CD4-positive, CD25-positive, alpha-beta regulatory T cell (primary cell): ENCODE data around the gene MROH7. TPM values are rescaled to one million over a fixed set of nuclear protein-coding genes. Genes with fewer than 3 reads are reported as not detected.

ENCODE experiments used
- ATAC-seq, 2 donors: fragments of 150-1000 bp; cut with Tn5 transposase; one replicate each; pipeline ENCODE4 v1.10.0; 2021; ENCODE audit warnings: low read depth in 2 of 2, moderate number of reproducible peaks in 2 of 2, moderate library complexity in 1 of 2
- DNase-seq, 3 donors: peaks; one replicate each; pipeline versions ENCODE4 v3.0.0 to v3.0.0-alpha.2; 2012 to 2022; ENCODE audit warnings: mixed read lengths in 1 of 3
- H3K27ac ChIP-seq: one replicate; pipeline ENCODE4 v1.7.0; 2013; ENCODE audit warnings: mild to moderate bottlenecking, low read length; ENCODE audit not compliant: insufficient read depth, poor library complexity, severe bottlenecking
- H3K27me3 ChIP-seq: one replicate; pipeline ENCODE4 v1.7.0; 2013; ENCODE audit warnings: low read length; ENCODE audit not compliant: control insufficient read depth, insufficient read depth
- H3K36me3 ChIP-seq: one replicate; pipeline ENCODE4 v1.7.0; 2013; ENCODE audit warnings: mild to moderate bottlenecking, low read length, moderate library complexity; ENCODE audit not compliant: control insufficient read depth, insufficient read depth
- H3K4me1 ChIP-seq: 2 replicates; pipeline ENCODE4 v1.7.0; 2013; ENCODE audit warnings: mild to moderate bottlenecking, low read length; ENCODE audit not compliant: insufficient read depth, control insufficient read depth, poor library complexity, severe bottlenecking
- H3K4me3 ChIP-seq: one replicate; pipeline ENCODE4 v1.7.0; 2013; ENCODE audit warnings: low read depth, mild to moderate bottlenecking, low read length, moderate library complexity
- H3K9me3 ChIP-seq, 2 experiments: 1 replicate in 1 of 2; 2 replicates in 1 of 2; pipeline ENCODE4 v1.7.0; 2013; ENCODE audit warnings: low read length in 2 of 2, mild to moderate bottlenecking in 1 of 2, moderate library complexity in 1 of 2; ENCODE audit not compliant: control insufficient read depth in 2 of 2
- H3K27ac Mint-ChIP-seq, 3 donors: one replicate each; pipeline ENCODE4 v1.8.0; 2020 to 2022; ENCODE audit warnings: mild to moderate bottlenecking in 3 of 3, mixed read lengths in 3 of 3, moderate library complexity in 2 of 3
- H3K27me3 Mint-ChIP-seq: one replicate; pipeline ENCODE4 v1.8.0; 2022; ENCODE audit warnings: mild to moderate bottlenecking, mixed read lengths
- H3K36me3 Mint-ChIP-seq: one replicate; pipeline ENCODE4 v1.8.0; 2020; ENCODE audit warnings: mixed read lengths
- H3K4me1 Mint-ChIP-seq, 4 donors: one replicate each; pipeline ENCODE4 v1.8.0; 2020 to 2022; ENCODE audit warnings: mixed read lengths in 4 of 4, mild to moderate bottlenecking in 1 of 4
- H3K4me3 Mint-ChIP-seq, 4 donors: one replicate each; pipeline ENCODE4 v1.8.0; 2020 to 2022; ENCODE audit warnings: mild to moderate bottlenecking in 4 of 4, mixed read lengths in 4 of 4, moderate library complexity in 3 of 4
- H3K9me3 Mint-ChIP-seq, 7 donors: one replicate each; pipeline ENCODE4 v1.8.0; 2020 to 2022; ENCODE audit warnings: mixed read lengths in 7 of 7, mild to moderate bottlenecking in 3 of 7, moderate library complexity in 2 of 7
- polyA plus RNA-seq, 4 donors: library from polyadenylated mRNA; unstranded; fragments of 300-500 nt; fragmentation: Illumina TruSeq; gene quantifications; one replicate each; pipeline ENCODE4 v1.2.3, GENCODE V29; 2021
- total RNA-seq: library from RNA; stranded (reverse); gene quantifications from one replicate; pipeline ENCODE4 v1.2.3, GENCODE V29; 2022

The MROH7 gene
- total and polyA plus RNA-seq, 5 donors from 2014 or later: not detected

DNA sequence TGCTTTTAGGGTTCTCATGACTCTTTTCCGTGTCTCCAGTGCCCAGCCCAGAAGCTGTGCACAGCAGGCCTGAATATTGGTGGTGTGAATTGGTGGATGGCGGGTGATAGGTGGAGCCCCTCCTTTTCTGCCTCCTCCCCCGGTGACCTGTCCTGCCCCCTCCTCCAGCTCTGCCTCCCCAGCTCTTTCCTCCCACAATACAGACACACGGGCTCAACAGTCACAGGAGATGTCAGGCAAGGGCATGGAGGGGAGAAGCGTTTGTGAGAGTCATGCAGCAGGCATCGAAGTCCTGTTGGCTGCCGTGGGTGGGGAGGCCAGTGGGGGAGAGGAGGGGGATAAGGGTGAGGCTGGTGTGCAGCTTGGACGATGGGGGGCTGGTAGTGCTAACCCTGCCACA is 56.8 kb downstream of the MROH7 start:
- H3K4me1 ChIP-seq: no peaks in the 10 kb centered on the region
- Mint-ChIP-seq H3K36me3 (no peaks in the 10 kb centered on the region), H3K27ac (no peak overlapping the region), H3K27me3 (peaks cover 5% of the 10 kb centered on the region), H3K4me1 (no peaks in the 10 kb centered on the region), H3K4me3 (no peak overlapping the region), H3K9me3 (no peaks in the 10 kb centered on the region)
- H3K27ac ChIP-seq: no peak overlapping the region
- H3K9me3 ChIP-seq: no peaks in the 10 kb centered on the region
- no peaks in the 10 kb centered on the region for H3K27me3 ChIP-seq
- no peak overlapping the region for H3K4me3 ChIP-seq
- H3K36me3 ChIP-seq: no peaks in the 10 kb centered on the region
- DNase-seq: no peak
- no peak for ATAC-seq

DNA sequence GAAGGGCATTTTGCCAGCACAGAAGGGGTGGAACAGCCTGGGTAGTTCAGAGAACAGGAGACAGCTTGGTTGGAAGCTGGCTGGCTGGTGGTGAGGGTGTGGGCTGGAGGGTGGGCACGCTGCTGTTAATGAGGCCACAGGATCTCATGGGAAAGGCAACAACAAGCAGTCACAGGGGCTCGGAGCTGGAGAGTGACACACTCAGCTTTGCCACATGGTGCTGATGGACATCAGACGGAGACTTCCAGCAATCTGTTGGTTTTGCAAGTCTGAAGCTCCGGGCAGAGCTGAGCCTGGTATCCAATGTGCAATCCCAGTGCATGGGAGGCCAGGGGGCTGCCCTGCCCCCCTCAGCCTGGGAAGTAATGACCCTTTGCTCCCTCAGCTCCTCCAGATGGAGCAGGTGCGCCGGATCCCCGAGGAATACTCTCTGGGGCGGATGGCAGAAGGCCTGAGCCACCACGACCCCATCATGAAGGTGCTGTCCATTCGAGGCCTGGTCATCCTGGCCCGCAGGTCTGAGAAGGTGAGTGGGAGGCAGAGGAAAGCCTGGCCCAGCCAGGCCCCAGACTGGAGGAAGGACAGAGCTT is 58.4 kb downstream of the MROH7 start:
- H3K4me1 ChIP-seq: no peaks in the 10 kb centered on the region
- no peak overlapping the region for H3K4me3 ChIP-seq
- DNase-seq (no peak), ATAC-seq (no peak)
- Mint-ChIP-seq H3K4me3 (no peak overlapping the region), H3K9me3 (no peaks in the 10 kb centered on the region), H3K4me1 (no peaks in the 10 kb centered on the region), H3K27ac (no peak overlapping the region), H3K27me3 (peaks cover 8% of the 10 kb centered on the region), H3K36me3 (no peaks in the 10 kb centered on the region)
- no peaks in the 10 kb centered on the region for H3K27me3 ChIP-seq
- H3K36me3 ChIP-seq: no peaks in the 10 kb centered on the region
- no peak overlapping the region for H3K27ac ChIP-seq
- no peaks in the 10 kb centered on the region for H3K9me3 ChIP-seq

DNA sequence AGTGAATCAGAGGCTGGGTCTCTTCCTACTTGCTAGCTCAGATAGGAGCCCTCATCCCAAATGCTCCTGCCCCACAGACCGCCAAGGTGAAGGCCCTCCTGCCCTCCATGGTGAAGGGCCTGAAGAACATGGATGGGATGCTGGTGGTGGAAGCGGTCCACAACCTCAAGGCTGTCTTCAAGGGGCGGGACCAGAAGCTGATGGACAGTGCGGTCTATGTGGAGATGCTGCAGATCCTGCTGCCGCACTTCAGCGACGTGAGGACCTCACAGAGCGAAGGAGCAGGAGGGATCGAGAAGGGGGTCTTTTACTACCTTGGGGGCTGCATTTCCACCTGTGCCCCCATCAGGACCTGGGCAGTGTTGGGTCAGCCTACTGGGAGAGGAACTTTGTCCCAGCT is 59.5 kb downstream of the MROH7 start:
- no peaks in the 10 kb centered on the region for H3K9me3 ChIP-seq
- H3K36me3 ChIP-seq: no peaks in the 10 kb centered on the region
- H3K27ac Mint-ChIP-seq: no peak overlapping the region
- no peaks in the 10 kb centered on the region for H3K9me3 Mint-ChIP-seq
- peaks cover 7% of the 10 kb centered on the region for H3K27me3 Mint-ChIP-seq
- H3K27ac ChIP-seq: no peak overlapping the region
- DNase-seq (no peak), ATAC-seq (no peak)
- H3K27me3 ChIP-seq: no peaks in the 10 kb centered on the region
- H3K4me3 ChIP-seq: no peak overlapping the region
- no peaks in the 10 kb centered on the region for H3K36me3 Mint-ChIP-seq
- H3K4me1 ChIP-seq: no peaks in the 10 kb centered on the region
- no peaks in the 10 kb centered on the region for H3K4me1 Mint-ChIP-seq
- H3K4me3 Mint-ChIP-seq: no peak overlapping the region

- Mint-ChIP-seq H3K27ac (peak overlapping the region in 1 of 3 donors; percentile 63), H3K9me3 (no peaks in the 10 kb centered on the region), H3K4me1 (no peaks in the 10 kb centered on the region), H3K27me3 (peaks cover 4% of the 10 kb centered on the region), H3K4me3 (no peak overlapping the region), H3K36me3 (no peaks in the 10 kb centered on the region)
- Histone ChIP-seq H3K27me3 (no peaks in the 10 kb centered on the region), H3K36me3 (no peaks in the 10 kb centered on the region), H3K27ac (no peak overlapping the region), H3K4me3 (no peak overlapping the region), H3K4me1 (no peaks in the 10 kb centered on the region), H3K9me3 (no peaks in the 10 kb centered on the region)
- DNase-seq: no peak
- ATAC-seq: no peak
Measured at GRCh38 chr1:54701996-54702395, 60.4 kb downstream of the MROH7 start.

- Mint-ChIP-seq H3K4me1 (no peaks in the 10 kb centered on the region), H3K27ac (no peak overlapping the region), H3K36me3 (no peaks in the 10 kb centered on the region), H3K4me3 (no peak overlapping the region), H3K9me3 (no peaks in the 10 kb centered on the region), H3K27me3 (peaks cover 4% of the 10 kb centered on the region)
- Histone ChIP-seq H3K4me3 (no peak overlapping the region), H3K27me3 (no peaks in the 10 kb centered on the region), H3K9me3 (no peaks in the 10 kb centered on the region), H3K4me1 (no peaks in the 10 kb centered on the region), H3K27ac (no peak overlapping the region), H3K36me3 (no peaks in the 10 kb centered on the region)
- DNase-seq: no peak
- ATAC-seq: no peak
Measured at GRCh38 chr1:54703471-54703870, 61.9 kb downstream of the MROH7 start.

DNA sequence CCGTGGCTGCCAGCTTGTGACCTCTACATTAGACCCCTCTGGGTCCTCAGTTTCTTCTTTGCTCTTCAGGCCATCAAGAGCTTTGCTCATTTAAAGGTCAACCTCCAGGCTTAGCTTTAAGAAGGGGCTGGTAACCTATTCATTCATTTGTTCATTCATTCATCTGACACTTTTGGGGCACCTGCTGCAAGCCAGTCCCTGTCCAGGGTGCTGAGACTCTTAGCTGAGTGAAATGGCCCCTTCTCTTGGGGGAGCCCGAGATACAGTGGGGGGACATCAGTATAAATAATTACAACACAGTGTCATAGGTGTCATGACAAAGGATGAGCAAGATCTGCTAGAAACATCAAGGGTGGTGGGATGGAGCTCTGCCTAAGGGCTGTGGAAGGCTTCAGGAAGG is 63.6 kb downstream of the MROH7 start:
- Mint-ChIP-seq H3K9me3 (no peaks in the 10 kb centered on the region), H3K4me1 (no peaks in the 10 kb centered on the region), H3K27me3 (peaks cover 5% of the 10 kb centered on the region), H3K4me3 (peak overlapping the region in 1 of 4 donors; percentile 56), H3K36me3 (no peaks in the 10 kb centered on the region), H3K27ac (no peak overlapping the region)
- DNase-seq: no peak
- Histone ChIP-seq H3K36me3 (no peaks in the 10 kb centered on the region), H3K4me1 (no peaks in the 10 kb centered on the region), H3K27ac (no peak overlapping the region), H3K4me3 (no peak overlapping the region), H3K9me3 (no peaks in the 10 kb centered on the region), H3K27me3 (no peaks in the 10 kb centered on the region)
- ATAC-seq: no peak

GRCh38 chr1:54706419-54706818 is 64.8 kb downstream of the MROH7 start:
- H3K36me3 ChIP-seq: no peaks in the 10 kb centered on the region
- no peak overlapping the region for H3K4me3 ChIP-seq
- ATAC-seq: no peak
- Mint-ChIP-seq H3K27me3 (peaks cover 8% of the 10 kb centered on the region), H3K36me3 (no peaks in the 10 kb centered on the region), H3K4me1 (no peaks in the 10 kb centered on the region), H3K27ac (no peak overlapping the region), H3K4me3 (no peak overlapping the region), H3K9me3 (no peaks in the 10 kb centered on the region)
- H3K4me1 ChIP-seq: no peaks in the 10 kb centered on the region
- H3K9me3 ChIP-seq: no peaks in the 10 kb centered on the region
- H3K27ac ChIP-seq: no peak overlapping the region
- H3K27me3 ChIP-seq: no peaks in the 10 kb centered on the region
- DNase-seq: no peak

- Histone ChIP-seq H3K4me3 (no peak overlapping the region), H3K27ac (no peak overlapping the region), H3K9me3 (no peaks in the 10 kb centered on the region), H3K4me1 (no peaks in the 10 kb centered on the region), H3K36me3 (no peaks in the 10 kb centered on the region), H3K27me3 (no peaks in the 10 kb centered on the region)
- no peak for ATAC-seq
- no peaks in the 10 kb centered on the region for H3K4me1 Mint-ChIP-seq
- peak overlapping the region in 1 of 3 donors; percentile 67 for H3K27ac Mint-ChIP-seq
- no peaks in the 10 kb centered on the region for H3K9me3 Mint-ChIP-seq
- H3K27me3 Mint-ChIP-seq: peaks cover 7% of the 10 kb centered on the region
- H3K4me3 Mint-ChIP-seq: no peak overlapping the region
- H3K36me3 Mint-ChIP-seq: no peaks in the 10 kb centered on the region
- no peak for DNase-seq
Measured at GRCh38 chr1:54708385-54708784, 66.8 kb downstream of the MROH7 start.
